ENCODE measurements around the gene TCN1. TPM values are rescaled to one million over a fixed set of nuclear protein-coding genes. Genes with fewer than 3 reads are reported as not detected.

Gene TCN1
- total RNA-seq, 2 experiments from 2014 or later: not detected

DNA sequence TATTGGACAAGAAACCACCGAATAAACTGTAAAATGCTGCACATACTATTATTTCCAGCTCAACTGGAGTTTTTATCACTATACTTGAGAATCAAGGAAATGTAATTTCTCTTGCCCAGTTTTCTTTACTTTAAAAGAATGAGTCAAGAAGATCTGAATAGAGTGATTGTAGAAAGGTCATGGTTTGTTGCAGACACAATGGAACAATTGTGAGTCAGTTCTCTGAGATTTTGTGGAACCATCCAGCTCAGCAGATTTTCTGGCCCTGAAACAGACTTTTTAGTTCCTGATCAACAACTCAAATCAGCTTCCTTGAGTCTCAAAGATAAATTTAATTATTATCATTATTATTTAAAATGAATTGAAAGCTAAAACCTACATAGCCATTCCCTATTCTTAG, 1.3 kb downstream of the TCN1 start:
- H3K4me3 ChIP-seq (ENCODE audit: low read length): no peak overlapping the region
- intact Hi-C loops (cut with DNase I, micrococcal nuclease): no loop called here
- Mint-ChIP-seq H3K4me3 (no peak overlapping the region), H3K36me3 (ENCODE audit: low read depth) (no peaks in the 10 kb centered on the region), H3K27ac (no peak overlapping the region), H3K27me3 (no peaks in the 10 kb centered on the region), H3K9me3 (no peaks in the 10 kb centered on the region), H3K4me1 (ENCODE audit: low read depth) (no peaks in the 10 kb centered on the region)
- H3K4me1 ChIP-seq (ENCODE audit: insufficient read depth, low read length): no peaks in the 10 kb centered on the region
- no peak overlapping the region for H3K27ac ChIP-seq (ENCODE audit: low read depth in 1 of 2, low read length in 2 of 2)
- no peaks in the 10 kb centered on the region for H3K27me3 ChIP-seq (ENCODE audit: control insufficient read depth in 1 of 2, insufficient read depth in 2 of 2, low read length in 2 of 2)
- H3K9me3 ChIP-seq (ENCODE audit: control insufficient read depth in 1 of 2, insufficient read depth in 1 of 2, low read length in 2 of 2): no peaks in the 10 kb centered on the region
- H3K36me3 ChIP-seq (ENCODE audit: insufficient read depth, low read length): no peaks in the 10 kb centered on the region
- POLR2A ChIA-PET: no interaction called here
- no peak for ATAC-seq (ENCODE audit: poor library complexity)
- CTCF ChIA-PET: no interaction called here
- no peak for DNase-seq
- TF ChIP-seq, protein P1, sequence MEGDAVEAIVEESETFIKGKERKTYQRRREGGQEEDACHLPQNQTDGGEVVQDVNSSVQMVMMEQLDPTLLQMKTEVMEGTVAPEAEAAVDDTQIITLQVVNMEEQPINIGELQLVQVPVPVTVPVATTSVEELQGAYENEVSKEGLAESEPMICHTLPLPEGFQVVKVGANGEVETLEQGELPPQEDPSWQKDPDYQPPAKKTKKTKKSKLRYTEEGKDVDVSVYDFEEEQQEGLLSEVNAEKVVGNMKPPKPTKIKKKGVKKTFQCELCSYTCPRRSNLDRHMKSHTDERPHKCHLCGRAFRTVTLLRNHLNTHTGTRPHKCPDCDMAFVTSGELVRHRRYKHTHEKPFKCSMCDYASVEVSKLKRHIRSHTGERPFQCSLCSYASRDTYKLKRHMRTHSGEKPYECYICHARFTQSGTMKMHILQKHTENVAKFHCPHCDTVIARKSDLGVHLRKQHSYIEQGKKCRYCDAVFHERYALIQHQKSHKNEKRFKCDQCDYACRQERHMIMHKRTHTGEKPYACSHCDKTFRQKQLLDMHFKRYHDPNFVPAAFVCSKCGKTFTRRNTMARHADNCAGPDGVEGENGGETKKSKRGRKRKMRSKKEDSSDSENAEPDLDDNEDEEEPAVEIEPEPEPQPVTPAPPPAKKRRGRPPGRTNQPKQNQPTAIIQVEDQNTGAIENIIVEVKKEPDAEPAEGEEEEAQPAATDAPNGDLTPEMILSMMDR (IDR thresholded peaks at IDR 0.05): no peak

DNA sequence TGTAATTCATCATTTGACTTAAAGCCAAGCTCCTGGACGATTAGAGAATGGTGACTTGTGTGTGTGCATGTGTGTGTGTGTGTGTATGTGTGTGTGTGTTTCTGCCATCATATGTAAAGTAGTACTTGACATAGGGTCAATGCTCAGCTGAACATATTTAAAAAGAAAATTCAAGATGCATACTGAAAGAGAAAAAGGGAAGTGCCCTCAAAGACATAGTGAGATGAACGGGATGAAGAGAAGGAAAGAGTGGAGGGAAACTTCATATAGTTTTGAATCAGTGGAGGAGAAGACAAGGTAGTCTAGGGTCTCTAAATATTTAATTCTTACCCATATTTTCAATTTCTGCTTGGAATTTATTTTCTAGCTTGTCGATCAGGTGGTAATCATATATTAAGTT, 4.0 kb downstream of the TCN1 start:
- Histone ChIP-seq H3K4me3 (ENCODE audit: low read length) (no peak overlapping the region), H3K27me3 (ENCODE audit: control insufficient read depth in 1 of 2, insufficient read depth in 2 of 2, low read length in 2 of 2) (no peaks in the 10 kb centered on the region), H3K27ac (ENCODE audit: low read depth in 1 of 2, low read length in 2 of 2) (no peak overlapping the region), H3K4me1 (ENCODE audit: insufficient read depth, low read length) (peaks cover 15% of the 10 kb centered on the region), H3K36me3 (ENCODE audit: insufficient read depth, low read length) (no peaks in the 10 kb centered on the region), H3K9me3 (ENCODE audit: control insufficient read depth in 1 of 2, insufficient read depth in 1 of 2, low read length in 2 of 2) (no peaks in the 10 kb centered on the region)
- ATAC-seq (ENCODE audit: poor library complexity) (no peak), DNase-seq (no peak)
- intact Hi-C loops (cut with DNase I, micrococcal nuclease): no loop called here
- Mint-ChIP-seq H3K9me3 (no peaks in the 10 kb centered on the region), H3K27ac (no peak overlapping the region), H3K4me3 (no peak overlapping the region), H3K4me1 (ENCODE audit: low read depth) (peaks cover 6% of the 10 kb centered on the region), H3K27me3 (no peaks in the 10 kb centered on the region), H3K36me3 (ENCODE audit: low read depth) (no peaks in the 10 kb centered on the region)
- TF ChIP-seq, protein P1 (IDR thresholded peaks at IDR 0.05): no peak
- CTCF ChIA-PET: no interaction called here
- POLR2A ChIA-PET: no interaction called here

DNA sequence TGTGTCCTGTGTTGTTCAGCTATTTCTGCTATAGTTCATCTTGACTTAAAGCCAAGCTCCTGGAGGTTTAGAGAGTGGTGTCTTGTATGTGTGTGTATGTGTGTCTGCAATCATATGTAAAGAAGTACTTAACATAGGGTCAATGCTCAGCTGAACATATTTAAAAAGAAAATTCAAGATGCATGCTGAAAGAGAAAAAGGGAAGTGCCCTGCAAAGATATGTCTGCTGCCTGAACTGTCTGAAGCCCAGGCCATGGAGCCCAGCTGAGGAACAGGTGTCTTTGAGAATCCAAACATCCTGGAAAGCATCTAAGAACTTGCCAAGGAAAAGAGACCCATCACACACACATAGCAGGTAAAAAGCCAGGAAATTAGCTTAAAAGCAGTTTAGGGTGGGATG, 6.6 kb downstream of the TCN1 start:
- Mint-ChIP-seq H3K36me3 (ENCODE audit: low read depth) (no peaks in the 10 kb centered on the region), H3K27ac (no peak overlapping the region), H3K27me3 (no peaks in the 10 kb centered on the region), H3K9me3 (no peaks in the 10 kb centered on the region), H3K4me1 (ENCODE audit: low read depth) (peaks cover 6% of the 10 kb centered on the region), H3K4me3 (no peak overlapping the region)
- H3K4me3 ChIP-seq (ENCODE audit: low read length): no peak overlapping the region
- no peaks in the 10 kb centered on the region for H3K36me3 ChIP-seq (ENCODE audit: insufficient read depth, low read length)
- peaks cover 15% of the 10 kb centered on the region for H3K4me1 ChIP-seq (ENCODE audit: insufficient read depth, low read length)
- ChIA-PET POLR2A (no interaction called here), CTCF (interaction anchor here (1.1 kb wide), 1 partner anchor 37 kb away, joined by 3 read pairs; no protein-coding TSS in a partner anchor)
- no peak for DNase-seq
- no peak overlapping the region for H3K27ac ChIP-seq (ENCODE audit: low read depth in 1 of 2, low read length in 2 of 2)
- TF ChIP-seq, protein P1 (IDR thresholded peaks at IDR 0.05): no peak
- H3K9me3 ChIP-seq (ENCODE audit: control insufficient read depth in 1 of 2, insufficient read depth in 1 of 2, low read length in 2 of 2): no peaks in the 10 kb centered on the region
- no peaks in the 10 kb centered on the region for H3K27me3 ChIP-seq (ENCODE audit: control insufficient read depth in 1 of 2, insufficient read depth in 2 of 2, low read length in 2 of 2)
- no peak for ATAC-seq (ENCODE audit: poor library complexity)
- intact Hi-C loops (cut with DNase I, micrococcal nuclease): no loop called here
